Nephron (organoid): ENCODE measurements around the gene ST3GAL4.

Experiments used
- H3K27ac Mint-ChIP-seq, 3 experiments: 2 replicates each; pipeline ENCODE4 v1.8.0; 2020; ENCODE audit warnings: mixed read lengths in 3 of 3, mild to moderate bottlenecking in 2 of 3, moderate library complexity in 1 of 3
- H3K27me3 Mint-ChIP-seq: 2 replicates; pipeline ENCODE4 v1.8.0; 2021; ENCODE audit warnings: low read depth, mild to moderate bottlenecking, moderate library complexity, mixed read lengths
- H3K36me3 Mint-ChIP-seq: 2 replicates; pipeline ENCODE4 v1.8.0; 2020; ENCODE audit warnings: low read depth, mixed read lengths
- H3K4me1 Mint-ChIP-seq: 2 replicates; pipeline ENCODE4 v1.8.0; 2020; ENCODE audit warnings: mixed read lengths
- H3K4me3 Mint-ChIP-seq, 3 experiments: 2 replicates each; pipeline ENCODE4 v1.8.0; 2020; ENCODE audit warnings: mild to moderate bottlenecking in 3 of 3, mixed read lengths in 3 of 3, moderate library complexity in 2 of 3
- H3K9me3 Mint-ChIP-seq: 2 replicates; pipeline ENCODE4 v1.8.0; 2020; ENCODE audit warnings: mixed read lengths
- TF ChIP-seq, protein P1 (sequence below), 3 experiments: fragments of 200-600 bp; sonication (generic); IDR thresholded peaks; one replicate each; pipeline ENCODE4 v1.5.0; 2021; ENCODE audit warnings: antibody characterized with exemption in 3 of 3; ENCODE audit not compliant: unreplicated experiment in 3 of 3

Gene ST3GAL4

DNA sequence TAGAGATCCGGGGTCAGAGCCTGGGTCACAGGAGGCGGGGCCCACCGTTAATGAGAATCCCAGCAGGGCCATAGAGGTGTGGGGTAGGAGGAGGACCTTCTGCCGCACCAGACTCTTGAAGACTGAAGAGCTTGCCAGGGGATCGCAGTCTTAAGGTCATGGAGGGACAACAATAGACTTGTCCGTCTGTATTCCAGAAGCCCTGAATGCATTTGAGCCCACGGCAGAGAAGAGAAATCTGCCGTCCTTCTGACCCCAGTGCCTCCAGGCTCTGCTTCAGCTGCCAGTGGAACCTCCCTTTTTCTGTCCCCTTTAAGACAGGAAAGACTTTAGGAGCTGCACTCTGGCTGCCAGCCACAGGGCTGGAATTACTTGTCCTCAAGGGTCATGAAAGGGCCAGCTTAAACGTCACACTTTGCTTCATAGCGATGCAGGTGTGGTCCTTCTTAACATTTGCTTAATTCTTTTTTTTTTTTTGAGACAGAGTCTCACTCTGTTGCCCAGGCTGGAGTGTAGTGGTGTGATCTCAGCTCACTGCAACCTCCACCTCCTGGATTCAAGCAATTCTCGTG lies 15.5 kb upstream of the ST3GAL4 start:
- Mint-ChIP-seq H3K9me3 (no peaks in the 10 kb centered on the region), H3K27ac (peak overlapping the region in 1 of 3 experiments; percentile 76), H3K4me1 (peaks cover 67% of the 10 kb centered on the region), H3K27me3 (peaks cover 10% of the 10 kb centered on the region), H3K36me3 (peaks cover 26% of the 10 kb centered on the region), H3K4me3 (no peak overlapping the region)
- TF ChIP-seq, protein P1, sequence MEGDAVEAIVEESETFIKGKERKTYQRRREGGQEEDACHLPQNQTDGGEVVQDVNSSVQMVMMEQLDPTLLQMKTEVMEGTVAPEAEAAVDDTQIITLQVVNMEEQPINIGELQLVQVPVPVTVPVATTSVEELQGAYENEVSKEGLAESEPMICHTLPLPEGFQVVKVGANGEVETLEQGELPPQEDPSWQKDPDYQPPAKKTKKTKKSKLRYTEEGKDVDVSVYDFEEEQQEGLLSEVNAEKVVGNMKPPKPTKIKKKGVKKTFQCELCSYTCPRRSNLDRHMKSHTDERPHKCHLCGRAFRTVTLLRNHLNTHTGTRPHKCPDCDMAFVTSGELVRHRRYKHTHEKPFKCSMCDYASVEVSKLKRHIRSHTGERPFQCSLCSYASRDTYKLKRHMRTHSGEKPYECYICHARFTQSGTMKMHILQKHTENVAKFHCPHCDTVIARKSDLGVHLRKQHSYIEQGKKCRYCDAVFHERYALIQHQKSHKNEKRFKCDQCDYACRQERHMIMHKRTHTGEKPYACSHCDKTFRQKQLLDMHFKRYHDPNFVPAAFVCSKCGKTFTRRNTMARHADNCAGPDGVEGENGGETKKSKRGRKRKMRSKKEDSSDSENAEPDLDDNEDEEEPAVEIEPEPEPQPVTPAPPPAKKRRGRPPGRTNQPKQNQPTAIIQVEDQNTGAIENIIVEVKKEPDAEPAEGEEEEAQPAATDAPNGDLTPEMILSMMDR (IDR thresholded peaks at IDR 0.05; ENCODE audit: unreplicated experiment in 3 of 3) = no peak

DNA sequence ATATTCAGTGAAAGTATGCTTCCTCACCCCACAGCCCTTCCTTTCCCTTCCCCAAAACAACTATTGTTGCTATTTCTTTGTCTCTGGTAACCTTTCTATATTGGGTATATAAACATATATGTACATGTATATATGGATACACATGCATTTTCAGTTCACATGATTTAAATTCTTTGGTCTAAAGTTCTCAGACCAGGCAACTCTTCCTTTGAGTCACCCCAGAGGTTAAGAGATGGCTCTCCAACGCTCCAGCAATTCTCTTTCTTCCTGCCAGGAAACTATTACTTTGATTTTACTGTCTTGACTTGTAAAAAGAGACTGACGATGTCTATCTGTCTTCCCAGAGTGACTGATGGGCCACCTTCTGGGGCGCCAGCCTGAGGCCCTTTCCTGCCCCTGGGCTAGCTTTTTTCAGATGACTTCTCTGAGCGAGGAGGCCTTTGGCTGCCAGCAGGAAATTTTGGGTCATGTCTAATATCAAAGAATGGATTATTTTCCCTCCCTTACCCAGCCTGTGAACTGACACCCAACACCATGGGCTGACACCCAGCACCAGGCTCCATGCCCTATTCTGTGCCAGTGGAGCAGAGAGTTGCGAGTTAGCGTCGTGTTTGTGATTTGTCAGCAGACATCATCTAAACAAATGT lies 14.4 kb upstream of the ST3GAL4 start:
- H3K4me3 Mint-ChIP-seq = no peak overlapping the region
- H3K9me3 Mint-ChIP-seq = no peaks in the 10 kb centered on the region
- H3K27ac Mint-ChIP-seq = peak overlapping the region; percentile 10 to 76 (median 16)
- H3K27me3 Mint-ChIP-seq = peaks cover 6% of the 10 kb centered on the region
- TF ChIP-seq, protein P1 (IDR thresholded peaks at IDR 0.05; ENCODE audit: unreplicated experiment in 3 of 3) = no peak
- peaks cover 70% of the 10 kb centered on the region for H3K4me1 Mint-ChIP-seq
- peaks cover 30% of the 10 kb centered on the region for H3K36me3 Mint-ChIP-seq

DNA sequence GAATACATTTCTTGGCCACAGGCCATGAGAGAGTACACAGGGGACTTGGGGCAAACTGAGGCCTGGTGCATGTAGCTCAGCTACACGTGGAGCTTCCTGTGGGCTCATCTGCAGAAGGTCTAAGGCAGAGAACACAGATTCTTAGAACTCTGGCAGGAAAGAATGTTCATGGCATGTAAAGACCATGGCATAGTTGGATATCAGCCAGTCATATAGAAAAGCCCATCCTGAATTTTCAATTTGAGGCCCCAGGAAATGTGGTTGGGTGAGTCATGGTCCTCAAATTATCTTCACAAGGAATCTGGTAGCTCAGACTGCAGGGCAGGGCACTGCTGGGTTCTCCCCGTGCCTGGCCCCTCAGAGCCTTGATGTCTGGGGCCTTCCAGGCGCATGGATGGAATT lies 13.7 kb upstream of the ST3GAL4 start:
- peaks cover 31% of the 10 kb centered on the region for H3K36me3 Mint-ChIP-seq
- TF ChIP-seq, protein P1 (IDR thresholded peaks at IDR 0.05; ENCODE audit: unreplicated experiment in 3 of 3) = no peak
- peaks cover 6% of the 10 kb centered on the region for H3K27me3 Mint-ChIP-seq
- no peaks in the 10 kb centered on the region for H3K9me3 Mint-ChIP-seq
- H3K4me1 Mint-ChIP-seq = peaks cover 67% of the 10 kb centered on the region
- peak overlapping the region; percentile 5 to 76 (median 16) for H3K27ac Mint-ChIP-seq
- H3K4me3 Mint-ChIP-seq = no peak overlapping the region

DNA sequence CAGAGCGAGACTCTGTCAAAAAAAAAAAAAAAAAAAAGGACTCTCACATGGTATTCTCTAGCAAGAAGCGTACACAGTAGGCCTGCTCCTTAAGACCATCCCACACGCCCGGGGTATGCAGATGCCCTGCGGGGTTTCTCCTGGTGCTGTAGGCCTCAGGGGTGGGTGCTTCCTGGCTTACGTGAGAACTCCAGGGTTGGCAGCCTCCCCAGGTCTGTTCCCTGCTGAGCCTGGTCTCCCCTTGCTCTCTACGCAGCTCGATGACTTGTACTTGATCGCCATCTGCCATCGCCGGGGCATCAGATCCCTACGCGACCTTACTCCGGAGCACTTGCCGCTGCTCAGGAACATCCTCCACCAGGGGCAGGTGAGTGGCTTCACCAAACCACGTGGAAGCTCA lies 12.4 kb upstream of the ST3GAL4 start:
- H3K4me1 Mint-ChIP-seq = peaks cover 62% of the 10 kb centered on the region
- no peaks in the 10 kb centered on the region for H3K9me3 Mint-ChIP-seq
- TF ChIP-seq, protein P1 (IDR thresholded peaks at IDR 0.05; ENCODE audit: unreplicated experiment in 3 of 3) = no peak
- H3K36me3 Mint-ChIP-seq = peaks cover 31% of the 10 kb centered on the region
- peaks cover 6% of the 10 kb centered on the region for H3K27me3 Mint-ChIP-seq
- no peak overlapping the region for H3K27ac Mint-ChIP-seq
- no peak overlapping the region for H3K4me3 Mint-ChIP-seq

DNA sequence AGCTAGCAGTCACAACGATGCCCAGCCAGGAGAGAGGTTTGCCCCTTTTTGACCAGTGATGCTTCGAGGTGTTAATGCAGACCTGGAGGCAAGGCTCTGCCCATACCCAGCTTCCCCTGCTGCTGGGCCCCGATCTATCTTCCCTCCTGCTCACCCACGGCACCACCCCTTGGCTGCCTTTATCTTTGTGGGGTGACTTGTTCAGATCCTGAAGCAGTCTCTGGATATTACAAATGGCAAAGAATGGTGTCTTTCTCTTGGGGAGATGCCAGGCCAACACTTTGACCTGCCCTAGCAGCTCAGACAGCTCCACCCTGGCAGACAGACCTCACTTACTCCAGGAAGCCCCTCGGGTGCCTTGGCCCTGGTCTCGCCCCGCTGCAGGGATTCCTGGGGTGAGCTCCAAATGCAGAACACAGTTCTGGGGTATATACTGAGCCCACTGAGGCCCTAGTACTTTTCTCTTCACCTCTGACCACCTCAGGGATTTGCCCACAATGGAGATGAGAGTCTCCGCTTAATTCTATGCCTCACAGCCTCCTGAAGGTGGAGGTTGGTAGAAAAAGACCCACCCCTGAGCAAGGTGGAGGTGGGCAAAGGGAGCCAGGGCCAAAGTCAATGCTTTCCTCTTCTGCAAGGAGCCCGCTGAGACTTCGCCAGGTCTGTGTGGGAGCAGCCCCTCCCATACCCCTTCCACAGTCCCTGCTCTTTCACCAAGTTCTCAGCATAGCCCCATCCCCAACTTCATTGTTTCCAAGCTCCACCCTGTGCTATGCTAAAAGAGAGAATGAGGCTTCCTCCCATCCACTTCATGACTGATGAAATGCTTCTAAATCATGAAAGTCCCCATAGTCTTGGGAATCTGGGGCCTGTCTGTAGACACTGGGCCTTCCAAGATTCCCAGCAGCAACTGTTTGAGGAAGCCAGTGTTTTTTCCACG lies 11.1 kb upstream of the ST3GAL4 start:
- Mint-ChIP-seq H3K27ac (peak overlapping the region; percentile 39 to 69 (median 40)), H3K4me3 (no peak overlapping the region), H3K9me3 (no peaks in the 10 kb centered on the region), H3K4me1 (peaks cover 62% of the 10 kb centered on the region), H3K27me3 (peaks cover 6% of the 10 kb centered on the region), H3K36me3 (peaks cover 36% of the 10 kb centered on the region)
- TF ChIP-seq, protein P1 (IDR thresholded peaks at IDR 0.05; ENCODE audit: unreplicated experiment in 3 of 3) = no peak
